Measurements from ENCODE around the gene IPO4. TPM values are rescaled to one million over a fixed set of nuclear protein-coding genes. Genes with fewer than 3 reads are reported as not detected.
A peak's percentile ranks its signal among the peaks of the same experiment; 100 is the strongest.

IPO4 gene
- total RNA-seq, 4 donors from 2014 or later, result 28.1 to 49.0 (median 31.3) TPM

DNA sequence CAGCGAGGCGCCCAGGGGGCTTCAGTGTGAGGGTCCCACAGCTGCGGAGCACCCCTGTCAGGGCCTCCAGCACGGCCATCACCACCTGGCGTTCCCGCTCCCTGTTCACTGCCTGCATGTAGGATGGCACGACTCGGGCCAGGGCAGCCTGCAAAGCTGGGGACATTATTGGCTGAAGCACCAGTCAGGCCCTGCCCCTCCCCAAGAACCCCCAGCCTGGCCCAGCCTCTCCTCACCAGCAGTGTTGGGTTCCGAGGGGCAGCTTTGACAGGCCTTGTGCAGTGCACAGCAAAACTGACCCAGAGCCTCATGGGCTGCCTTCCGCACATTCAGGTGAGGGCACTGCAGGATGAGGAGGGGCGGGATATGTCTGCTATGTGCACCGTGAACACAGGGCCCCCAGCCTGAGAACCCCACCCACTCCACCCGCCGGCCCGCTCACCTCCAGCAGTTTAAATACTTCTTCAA lies 5.6 kb downstream of the IPO4 start:
- Histone ChIP-seq H3K27ac (no peak overlapping the region), H3K9me3 (no peaks in the 10 kb centered on the region), H3K4me3 (replicated peaks in 1 of 3) (no peak overlapping the region), H3K4me1 (peaks cover 7 to 26% of the 10 kb centered on the region in 2 donors), H3K36me3 (peaks cover 43 to 47% of the 10 kb centered on the region in 2 donors), H3K27me3 (no peaks in the 10 kb centered on the region)
- intact Hi-C loops (cut with DNase I), result no loop called here
- WGBS, 2 donors, result 91 to 94% methylated on average over 3 to 13 of the region's 15 CpGs
- DNase-seq, result no peak
- TF ChIP-seq, protein P1, sequence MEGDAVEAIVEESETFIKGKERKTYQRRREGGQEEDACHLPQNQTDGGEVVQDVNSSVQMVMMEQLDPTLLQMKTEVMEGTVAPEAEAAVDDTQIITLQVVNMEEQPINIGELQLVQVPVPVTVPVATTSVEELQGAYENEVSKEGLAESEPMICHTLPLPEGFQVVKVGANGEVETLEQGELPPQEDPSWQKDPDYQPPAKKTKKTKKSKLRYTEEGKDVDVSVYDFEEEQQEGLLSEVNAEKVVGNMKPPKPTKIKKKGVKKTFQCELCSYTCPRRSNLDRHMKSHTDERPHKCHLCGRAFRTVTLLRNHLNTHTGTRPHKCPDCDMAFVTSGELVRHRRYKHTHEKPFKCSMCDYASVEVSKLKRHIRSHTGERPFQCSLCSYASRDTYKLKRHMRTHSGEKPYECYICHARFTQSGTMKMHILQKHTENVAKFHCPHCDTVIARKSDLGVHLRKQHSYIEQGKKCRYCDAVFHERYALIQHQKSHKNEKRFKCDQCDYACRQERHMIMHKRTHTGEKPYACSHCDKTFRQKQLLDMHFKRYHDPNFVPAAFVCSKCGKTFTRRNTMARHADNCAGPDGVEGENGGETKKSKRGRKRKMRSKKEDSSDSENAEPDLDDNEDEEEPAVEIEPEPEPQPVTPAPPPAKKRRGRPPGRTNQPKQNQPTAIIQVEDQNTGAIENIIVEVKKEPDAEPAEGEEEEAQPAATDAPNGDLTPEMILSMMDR (IDR thresholded peaks at IDR 0.05), result no peak
- TF ChIP-seq POLR2A (IDR thresholded peaks at IDR 0.05), result no peak

DNA sequence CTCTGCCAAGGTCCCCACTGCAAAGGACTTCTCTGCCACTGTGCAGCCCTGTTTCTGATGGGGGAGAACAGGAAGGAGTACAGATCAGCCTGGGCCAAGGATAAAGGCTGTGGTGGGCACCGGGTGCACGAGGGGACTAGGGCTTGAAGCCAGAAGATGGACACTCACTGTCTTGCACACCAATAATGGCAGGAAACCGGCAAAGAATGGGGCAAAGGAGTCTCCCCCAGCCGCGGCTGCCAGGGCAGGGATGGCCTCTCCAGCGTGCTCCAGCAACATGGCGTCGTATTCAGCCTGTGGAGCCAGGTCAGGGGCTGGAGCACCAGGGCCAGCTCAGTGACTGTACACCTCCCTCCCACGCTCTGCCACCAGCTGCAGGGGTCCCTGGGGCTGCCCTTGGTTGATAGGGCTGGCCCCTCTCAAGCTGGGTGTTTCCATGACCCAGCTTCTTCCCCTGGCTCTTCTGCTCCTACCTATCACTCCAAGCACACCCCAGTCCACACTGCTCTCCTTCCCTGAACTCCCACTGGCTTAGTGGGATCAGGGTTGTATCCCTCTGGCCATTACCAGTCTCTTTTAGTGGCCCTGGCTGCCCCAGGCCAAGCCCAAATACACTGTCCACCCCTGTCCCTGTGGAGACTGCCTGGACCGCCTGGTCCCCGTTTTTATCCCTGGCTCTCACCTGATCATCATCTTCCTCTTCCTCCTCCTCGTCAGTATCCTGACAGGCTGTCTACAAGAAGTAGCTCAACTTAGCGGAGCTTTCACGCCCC lies 6.3 kb downstream of the IPO4 start:
- H3K27ac ChIP-seq, result no peak overlapping the region
- 90 to 93% methylated on average over 6 to 13 of the region's 14 CpGs for WGBS, 2 donors
- intact Hi-C loops (cut with DNase I), result no loop called here
- peaks cover 43 to 47% of the 10 kb centered on the region in 2 donors for H3K36me3 ChIP-seq
- DNase-seq, result no peak
- no peaks in the 10 kb centered on the region for H3K9me3 ChIP-seq
- H3K4me1 ChIP-seq, result peaks cover 0 to 19% of the 10 kb centered on the region in 2 donors
- no peak for TF ChIP-seq POLR2A (IDR thresholded peaks at IDR 0.05)
- TF ChIP-seq, protein P1 (IDR thresholded peaks at IDR 0.05), result no peak
- no peaks in the 10 kb centered on the region for H3K27me3 ChIP-seq
- no peak overlapping the region for H3K4me3 ChIP-seq (replicated peaks in 1 of 3)

DNA sequence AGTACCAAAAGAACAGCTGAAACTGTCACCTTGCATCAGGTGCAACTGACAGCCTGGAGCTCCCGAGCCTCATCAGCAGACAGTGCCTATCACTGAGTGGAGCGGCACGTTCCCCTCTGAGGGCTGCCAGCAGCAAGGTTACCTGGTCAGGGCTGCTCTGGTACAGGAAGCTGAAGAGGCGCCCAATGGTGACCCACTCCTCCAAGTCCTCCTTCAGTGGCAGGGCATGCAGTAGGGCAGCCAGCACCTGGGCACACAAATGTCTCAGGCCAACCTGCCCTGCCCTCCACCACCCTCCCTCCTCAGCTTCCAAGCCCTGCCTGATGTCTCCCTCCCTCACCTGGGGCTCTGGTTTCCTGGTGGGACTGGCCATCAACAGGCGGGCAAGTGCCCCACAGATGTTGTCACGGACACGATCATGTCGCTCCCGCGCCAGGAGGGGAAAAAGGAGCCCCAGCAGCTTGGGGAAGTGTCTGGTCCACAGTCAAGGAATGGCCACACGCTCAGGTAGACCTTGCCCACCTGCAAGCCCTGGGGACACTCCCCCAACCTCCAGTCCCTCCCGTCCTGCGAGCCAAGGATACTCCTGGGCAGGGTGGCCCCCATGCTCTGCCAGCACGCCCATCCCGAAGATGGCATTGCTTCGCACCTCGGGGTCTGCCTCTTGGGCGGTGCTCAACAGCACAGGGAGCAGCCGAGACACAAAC lies 7.1 kb downstream of the IPO4 start:
- intact Hi-C loops (cut with DNase I), result no loop called here
- Histone ChIP-seq H3K36me3 (peaks cover 41 to 45% of the 10 kb centered on the region in 2 donors), H3K9me3 (no peaks in the 10 kb centered on the region), H3K4me3 (replicated peaks in 1 of 3) (no peak overlapping the region), H3K4me1 (peaks cover 0 to 17% of the 10 kb centered on the region in 2 donors), H3K27ac (no peak overlapping the region), H3K27me3 (no peaks in the 10 kb centered on the region)
- DNase-seq, result no peak
- TF ChIP-seq, protein P1 (IDR thresholded peaks at IDR 0.05), result no peak
- TF ChIP-seq POLR2A (IDR thresholded peaks at IDR 0.05), result no peak
- WGBS, 2 donors, result 93 to 94% methylated on average over 8 to 18 of the region's 19 CpGs

DNA sequence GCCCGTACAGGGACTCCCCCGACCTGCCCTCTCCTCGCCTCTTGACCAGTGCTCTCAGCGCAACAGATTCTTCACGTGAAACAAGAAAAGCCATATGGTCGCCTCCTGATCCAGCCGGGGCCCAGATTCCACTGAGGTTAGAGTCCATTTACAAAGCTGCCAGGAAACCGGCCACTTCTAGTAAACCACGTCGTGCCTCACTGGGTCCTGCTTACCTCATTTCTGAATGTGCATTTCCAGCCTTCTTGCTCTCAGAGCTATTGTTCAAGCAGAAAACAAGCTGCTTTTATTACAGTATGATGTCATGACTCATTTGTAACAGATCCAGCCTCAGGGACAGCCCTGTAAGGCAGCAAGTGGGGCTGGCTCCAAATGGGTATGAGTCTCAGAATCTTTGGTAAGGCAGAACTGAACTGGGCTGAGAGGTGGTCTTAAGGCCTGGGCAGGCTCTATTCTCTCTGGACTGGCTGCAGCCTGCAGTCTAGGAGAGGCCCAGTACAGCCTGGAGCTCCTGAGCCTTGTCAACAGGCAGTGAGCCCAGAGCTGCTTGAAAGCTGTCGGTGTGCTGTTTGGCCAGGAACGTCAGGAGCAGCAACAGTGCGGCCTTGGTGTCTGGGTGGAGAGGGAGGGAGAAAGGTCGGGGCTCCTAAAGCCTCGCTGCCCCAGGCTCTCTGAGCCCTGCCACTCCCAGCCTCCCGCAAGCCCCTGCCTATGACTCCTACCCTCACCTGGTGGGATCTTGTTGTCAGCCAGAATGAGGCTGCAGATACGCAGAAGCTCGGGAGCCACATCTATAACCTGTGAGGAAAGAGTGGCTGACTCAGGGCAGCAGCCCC lies 8.4 kb downstream of the IPO4 start:
- no peaks in the 10 kb centered on the region for H3K27me3 ChIP-seq
- peak; percentile 24 to 26 for DNase-seq
- no peaks in the 10 kb centered on the region for H3K9me3 ChIP-seq
- WGBS, 2 donors, result 77 to 83% methylated on average over 17 to 18 of the region's 18 CpGs
- peaks cover 33 to 35% of the 10 kb centered on the region in 2 donors for H3K36me3 ChIP-seq
- peaks cover 0 to 17% of the 10 kb centered on the region in 2 donors for H3K4me1 ChIP-seq
- peak overlapping the region in 2 of 3 donors; percentile 7 to 59 for H3K27ac ChIP-seq
- H3K4me3 ChIP-seq (replicated peaks in 1 of 3), result no peak overlapping the region
- intact Hi-C loops (cut with DNase I), result no loop called here
- no peak for TF ChIP-seq POLR2A (IDR thresholded peaks at IDR 0.05)
- TF ChIP-seq, protein P1 (IDR thresholded peaks at IDR 0.05), result no peak
